ENCODE results near the gene NDUFV2. TPM values are rescaled to one million over a fixed set of nuclear protein-coding genes. Genes with fewer than 3 reads are reported as not detected.

NDUFV2 gene
- total and polyA plus RNA-seq, 2 of the 13 experiments (the other 11 are each of a cell fraction or from before 2014, with no cell fraction given) = 216 to 299 TPM

- no peak for FAIRE-seq
- Histone ChIP-seq H4K20me1 (ENCODE audit: insufficient read depth, low read length) (peaks cover 9% of the 10 kb centered on the region), H3K4me3 (replicated peaks in 1 of 3; ENCODE audit: insufficient read depth in 1 of 3, low read depth in 2 of 3, low read length in 3 of 3) (no peak overlapping the region), H3K9ac (ENCODE audit: insufficient read depth, low read depth, low read length) (no peak overlapping the region), H3K9me3 (ENCODE audit: low read length) (no peaks in the 10 kb centered on the region), H3K79me2 (ENCODE audit: insufficient read depth, low read length) (peaks cover 68% of the 10 kb centered on the region), H3K27me3 (ENCODE audit: control insufficient read depth in 1 of 2, insufficient read depth in 2 of 2, low read length in 2 of 2) (no peaks in the 10 kb centered on the region), H3K36me3 (replicated peaks in 1 of 2; ENCODE audit: control insufficient read depth in 1 of 2, insufficient read depth in 2 of 2, low read length in 2 of 2) (peaks cover 0 to 11% of the 10 kb centered on the region in 2 experiments; a peak in 1 of 5 replicates), H3K4me2 (ENCODE audit: low read depth, low read length) (no peak overlapping the region), H2AFZ (ENCODE audit: low read length) (no peak overlapping the region), H3K4me1 (ENCODE audit: insufficient read depth, low read length) (no peaks in the 10 kb centered on the region), H3K27ac (ENCODE audit: extremely low read length, insufficient read depth, low read length) (no peak overlapping the region)
- no peak for DNase-seq (ENCODE audit: low spot score)
- in situ Hi-C loops (cut with HindIII; ENCODE audit: extremely low pct_ligation_motif_present, low pct_unique_long_range_greater_than_20kb) = no loop called here
- intact Hi-C loops (cut with micrococcal nuclease; ENCODE audit: unreplicated experiment) = no loop called here
- TF ChIP-seq CBFB (CRISPR knock-in tag; IDR thresholded peaks at IDR 0.05) (no peak), ZNF337 (CRISPR knock-in tag; IDR thresholded peaks at IDR 0.05; ENCODE audit: borderline replicate concordance, low read depth) (no peak), CEBPB (IDR thresholded peaks at IDR 0.05; ENCODE audit: borderline replicate concordance, low read depth, low read length) (peak; percentile 27; the same call in 1 of the 2 replicates)
- TF ChIP-seq, protein P1, sequence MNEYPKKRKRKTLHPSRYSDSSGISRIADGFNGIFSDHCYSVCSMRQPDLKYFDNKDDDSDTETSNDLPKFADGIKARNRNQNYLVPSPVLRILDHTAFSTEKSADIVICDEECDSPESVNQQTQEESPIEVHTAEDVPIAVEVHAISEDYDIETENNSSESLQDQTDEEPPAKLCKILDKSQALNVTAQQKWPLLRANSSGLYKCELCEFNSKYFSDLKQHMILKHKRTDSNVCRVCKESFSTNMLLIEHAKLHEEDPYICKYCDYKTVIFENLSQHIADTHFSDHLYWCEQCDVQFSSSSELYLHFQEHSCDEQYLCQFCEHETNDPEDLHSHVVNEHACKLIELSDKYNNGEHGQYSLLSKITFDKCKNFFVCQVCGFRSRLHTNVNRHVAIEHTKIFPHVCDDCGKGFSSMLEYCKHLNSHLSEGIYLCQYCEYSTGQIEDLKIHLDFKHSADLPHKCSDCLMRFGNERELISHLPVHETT (CRISPR knock-in tag; conservative IDR thresholded peaks at IDR 0.05) = no peak
- ChIA-PET POLR2A (no interaction called here), CTCF (ENCODE audit: low intra/inter-chr PET ratio, low total read pairs) (no interaction called here)
- no TSS peak for BruUV-seq (replicated peaks)
- WGBS (ENCODE audit: low lambda C conversion rate) = 100% methylated on average over 3 of the region's 4 CpGs
- no peak for ATAC-seq
Observed at GRCh38 chr18:9174302-9174701, 71.8 kb downstream of the NDUFV2 start.

GRCh38 chr18:9175115-9175514, 72.6 kb downstream of the NDUFV2 start:
- H3K27me3 ChIP-seq (ENCODE audit: control insufficient read depth in 1 of 2, insufficient read depth in 2 of 2, low read length in 2 of 2) = no peaks in the 10 kb centered on the region
- no peak for DNase-seq (ENCODE audit: low spot score)
- POLR2A ChIA-PET = no interaction called here
- H3K9ac ChIP-seq (ENCODE audit: insufficient read depth, low read depth, low read length) = no peak overlapping the region
- no peak overlapping the region for H2AFZ ChIP-seq (ENCODE audit: low read length)
- no peak overlapping the region for H3K4me3 ChIP-seq (replicated peaks in 1 of 3; ENCODE audit: insufficient read depth in 1 of 3, low read depth in 2 of 3, low read length in 3 of 3)
- H3K36me3 ChIP-seq (replicated peaks in 1 of 2; ENCODE audit: control insufficient read depth in 1 of 2, insufficient read depth in 2 of 2, low read length in 2 of 2) = peaks cover 0 to 11% of the 10 kb centered on the region in 2 experiments; a peak in 1 of 5 replicates
- H3K4me1 ChIP-seq (ENCODE audit: insufficient read depth, low read length) = no peaks in the 10 kb centered on the region
- CTCF ChIA-PET (ENCODE audit: low intra/inter-chr PET ratio, low total read pairs) = no interaction called here
- in situ Hi-C loops (cut with HindIII; ENCODE audit: extremely low pct_ligation_motif_present, low pct_unique_long_range_greater_than_20kb) = no loop called here
- FAIRE-seq = no peak
- no peaks in the 10 kb centered on the region for H3K9me3 ChIP-seq (ENCODE audit: low read length)
- WGBS (ENCODE audit: low lambda C conversion rate) = 84% methylated on average over 1 of the region's 1 CpG
- H3K79me2 ChIP-seq (ENCODE audit: insufficient read depth, low read length) = peaks cover 75% of the 10 kb centered on the region
- intact Hi-C loops (cut with micrococcal nuclease; ENCODE audit: unreplicated experiment) = no loop called here
- peaks cover 15% of the 10 kb centered on the region for H4K20me1 ChIP-seq (ENCODE audit: insufficient read depth, low read length)
- no TSS peak for BruUV-seq (replicated peaks)
- no peak overlapping the region for H3K27ac ChIP-seq (ENCODE audit: extremely low read length, insufficient read depth, low read length)
- ATAC-seq = no peak
- no peak overlapping the region for H3K4me2 ChIP-seq (ENCODE audit: low read depth, low read length)
- TF ChIP-seq NFYB (CRISPR knock-in tag; IDR thresholded peaks at IDR 0.05) = no peak
- TF ChIP-seq ZBTB40 (IDR thresholded peaks at IDR 0.05) = no peak
- TF ChIP-seq ZBTB40 (CRISPR knock-in tag; IDR thresholded peaks at IDR 0.05) = no peak
- TF ChIP-seq THYN1 (CRISPR knock-in tag; IDR thresholded peaks at IDR 0.05; ENCODE audit: borderline replicate concordance, low read depth) = no peak
- TF ChIP-seq ZNF44 (CRISPR knock-in tag; IDR thresholded peaks at IDR 0.05) = no peak
